GM23248 (cell line): Measurements from ENCODE around the gene CAPN11. TPM values are rescaled to one million over a fixed set of nuclear protein-coding genes. Genes with fewer than 3 reads are reported as not detected.

ENCODE experiments used
- DNase-seq: peaks from one replicate; pipeline ENCODE4 v3.0.0-alpha.2; 2015
- H2AFZ ChIP-seq: fragments of 200-600 bp; sonication (generic); 2 replicates; pipeline ENCODE4 v1.6.1; 2016; ENCODE audit warnings: antibody characterized with exemption
- H3F3A ChIP-seq: fragments of 200-600 bp; sonication (generic); 2 replicates; pipeline ENCODE4 v1.6.1; 2016; ENCODE audit warnings: mild to moderate bottlenecking, antibody characterized with exemption, mixed run types; ENCODE audit not compliant: insufficient read depth
- H3K27ac ChIP-seq: fragments of 200-600 bp; sonication (generic); 2 replicates; pipeline ENCODE4 v1.5.1; 2016; ENCODE audit warnings: mild to moderate bottlenecking
- H3K27me3 ChIP-seq: fragments of 200-600 bp; sonication (generic); replicated peaks from 2 replicates; pipeline ENCODE4 v1.6.1; 2016; ENCODE audit warnings: mild to moderate bottlenecking; ENCODE audit not compliant: insufficient read depth
- H3K36me3 ChIP-seq: fragments of 200-600 bp; sonication (generic); 2 replicates; pipeline ENCODE4 v1.6.1; 2016; ENCODE audit warnings: low read depth, mild to moderate bottlenecking
- H3K4me1 ChIP-seq: fragments of 200-600 bp; sonication (generic); 2 replicates; pipeline ENCODE4 v1.6.1; 2016; ENCODE audit warnings: mild to moderate bottlenecking; ENCODE audit not compliant: insufficient read depth
- H3K4me2 ChIP-seq: fragments of 200-600 bp; sonication (generic); one replicate; pipeline ENCODE4 v1.6.1; 2016; ENCODE audit warnings: mild to moderate bottlenecking; ENCODE audit not compliant: unreplicated experiment
- H3K4me3 ChIP-seq: fragments of 200-600 bp; sonication (generic); 2 replicates; pipeline ENCODE4 v1.5.1; 2016; ENCODE audit warnings: mild to moderate bottlenecking
- H3K79me2 ChIP-seq: fragments of 200-600 bp; sonication (generic); 2 replicates; pipeline ENCODE4 v1.6.1; 2016; ENCODE audit warnings: mild to moderate bottlenecking; ENCODE audit not compliant: insufficient read depth
- H3K9ac ChIP-seq: fragments of 200-600 bp; sonication (generic); 2 replicates; pipeline ENCODE4 v1.6.1; 2016; ENCODE audit warnings: mild to moderate bottlenecking
- H3K9me2 ChIP-seq: fragments of 200-600 bp; sonication (generic); 2 replicates; pipeline ENCODE4 v1.6.1; 2016; ENCODE audit warnings: mixed run types, mild to moderate bottlenecking, moderate library complexity; ENCODE audit not compliant: insufficient read depth
- H3K9me3 ChIP-seq: fragments of 200-600 bp; sonication (generic); one replicate; pipeline ENCODE4 v1.6.1; 2017; ENCODE audit warnings: low read depth
- H4K20me1 ChIP-seq: fragments of 200-600 bp; sonication (generic); 2 replicates; pipeline ENCODE4 v1.6.0; 2016; ENCODE audit not compliant: insufficient read depth
- EZH2 ChIP-seq: fragments of 200-600 bp; sonication (generic); IDR thresholded peaks from 2 replicates; pipeline ENCODE4 v1.6.1; 2018; ENCODE audit warnings: antibody characterized with exemption, mild to moderate bottlenecking; ENCODE audit not compliant: insufficient read depth, poor library complexity, severe bottlenecking
- EZH2phosphoT487 ChIP-seq: fragments of 200-600 bp; sonication (generic); IDR thresholded peaks from 2 replicates; pipeline ENCODE4 v1.6.1; 2018; ENCODE audit warnings: antibody characterized with exemption, moderate library complexity, mild to moderate bottlenecking, low read depth; ENCODE audit not compliant: insufficient read depth
- WGBS, 2 experiments: methylation state at CpG; one replicate each; pipeline ENCODE4 v1.1.6; 2015 to 2017; ENCODE audit warnings: low lambda C conversion rate in 2 of 2, low coverage in 1 of 2; ENCODE audit errors: missing lambda C conversion rate in 2 of 2; 5-methylcytosine and 5-hydroxymethylcytosine counted together
- in situ Hi-C: fragments of 300-500 bp; cut with MboI; formaldehyde crosslinking; loops from 2 replicates; pipeline ENCODE4 v1.15.0; 2020
- polyA plus RNA-seq: library from polyadenylated mRNA; unstranded; fragments of >200 nt; fragmentation: Nextera tagmentation; extraction: Ambion mirVana; gene quantifications from 2 replicates; pipeline ENCODE4 v1.2.1, GENCODE V29; 2016
- total RNA-seq: library from RNA; depleted of rRNA; stranded (reverse); fragments of >200 nt; shearing (Covaris generic); gene quantifications from 2 replicates; pipeline ENCODE4 v1.2.3, GENCODE V29; 2014

CAPN11 gene
- total and polyA plus RNA-seq, 2 experiments from 2014 or later, result not detected

- WGBS, 2 experiments, result 26 to 28% methylated on average over 14 to 15 of the region's 15 CpGs
- no peak overlapping the region for H3K4me2 ChIP-seq
- H3K79me2 ChIP-seq, result no peaks in the 10 kb centered on the region
- no peaks in the 10 kb centered on the region for H3K36me3 ChIP-seq
- no peaks in the 10 kb centered on the region for H3K9me3 ChIP-seq
- no peak overlapping the region for H3K4me3 ChIP-seq
- H3F3A ChIP-seq, result peaks cover 9% of the 10 kb centered on the region
- peak; percentile 88 for DNase-seq
- 0 out of 2 replicates have a peak overlapping the region, but pooled peaks have one; percentile 42 for H2AFZ ChIP-seq
- in situ Hi-C loops, result no loop called here
- H3K4me1 ChIP-seq, result peaks cover 7% of the 10 kb centered on the region
- H3K9ac ChIP-seq, result no peak overlapping the region
- no peaks in the 10 kb centered on the region for H3K9me2 ChIP-seq
- H4K20me1 ChIP-seq, result no peaks in the 10 kb centered on the region
- TF ChIP-seq EZH2phosphoT487, result no peak
- no peak for TF ChIP-seq EZH2
- no peak overlapping the region for H3K27ac ChIP-seq
- no peaks in the 10 kb centered on the region for H3K27me3 ChIP-seq
These were observed 14.3 kb downstream of the CAPN11 start for GRCh38 chr6:44172731-44173500.

GRCh38 chr6:44176130-44176761 is 17.6 kb downstream of the CAPN11 start:
- Histone ChIP-seq H3K9me2 (no peaks in the 10 kb centered on the region), H3K4me1 (peaks cover 26% of the 10 kb centered on the region), H3K79me2 (no peaks in the 10 kb centered on the region), H3K9me3 (no peaks in the 10 kb centered on the region), H3K36me3 (no peaks in the 10 kb centered on the region), H2AFZ (no peak overlapping the region), H3K4me2 (no peak overlapping the region), H3K4me3 (no peak overlapping the region), H4K20me1 (no peaks in the 10 kb centered on the region), H3K27me3 (no peaks in the 10 kb centered on the region), H3K9ac (no peak overlapping the region), H3K27ac (no peak overlapping the region), H3F3A (peaks cover 24% of the 10 kb centered on the region)
- in situ Hi-C loops, result no loop called here
- TF ChIP-seq EZH2, result no peak
- no peak for TF ChIP-seq EZH2phosphoT487
- DNase-seq, result no peak
- WGBS, 2 experiments, result 94 to 95% methylated on average over 14 to 15 of the region's 15 CpGs

GRCh38 chr6:44176762-44177509 is 18.3 kb downstream of the CAPN11 start:
- H3K79me2 ChIP-seq, result no peaks in the 10 kb centered on the region
- DNase-seq, result no peak
- no peaks in the 10 kb centered on the region for H3K27me3 ChIP-seq
- H3K27ac ChIP-seq, result no peak overlapping the region
- TF ChIP-seq EZH2 (no peak), EZH2phosphoT487 (no peak)
- peaks cover 26% of the 10 kb centered on the region for H3K4me1 ChIP-seq
- peaks cover 24% of the 10 kb centered on the region for H3F3A ChIP-seq
- in situ Hi-C loops, result no loop called here
- no peaks in the 10 kb centered on the region for H3K9me2 ChIP-seq
- H3K4me2 ChIP-seq, result no peak overlapping the region
- no peak overlapping the region for H2AFZ ChIP-seq
- H4K20me1 ChIP-seq, result no peaks in the 10 kb centered on the region
- no peak overlapping the region for H3K9ac ChIP-seq
- no peaks in the 10 kb centered on the region for H3K9me3 ChIP-seq
- WGBS, 2 experiments, result 82 to 88% methylated on average over 17 to 24 of the region's 24 CpGs
- H3K36me3 ChIP-seq, result no peaks in the 10 kb centered on the region
- H3K4me3 ChIP-seq, result no peak overlapping the region

- H3K79me2 ChIP-seq, result no peaks in the 10 kb centered on the region
- in situ Hi-C loops, result no loop called here
- H3K4me1 ChIP-seq, result peaks cover 25% of the 10 kb centered on the region
- peak; percentile 93 for DNase-seq
- H3K27me3 ChIP-seq, result no peaks in the 10 kb centered on the region
- no peak for TF ChIP-seq EZH2phosphoT487
- TF ChIP-seq EZH2, result no peak
- H3K27ac ChIP-seq, result peak overlapping the region; percentile 66
- peak overlapping the region; percentile 52 for H3K4me2 ChIP-seq
- no peak overlapping the region for H3K4me3 ChIP-seq
- no peaks in the 10 kb centered on the region for H4K20me1 ChIP-seq
- 43 to 45% methylated on average over 13 of the region's 13 CpGs for WGBS, 2 experiments
- H3F3A ChIP-seq, result peaks cover 24% of the 10 kb centered on the region
- 0 out of 2 replicates have a peak overlapping the region, but pooled peaks have one; percentile 2 for H2AFZ ChIP-seq
- H3K36me3 ChIP-seq, result no peaks in the 10 kb centered on the region
- H3K9ac ChIP-seq, result 0 out of 2 replicates have a peak overlapping the region, but pooled peaks have one; percentile 18
- no peaks in the 10 kb centered on the region for H3K9me3 ChIP-seq
- H3K9me2 ChIP-seq, result no peaks in the 10 kb centered on the region
These were observed 19.2 kb downstream of the CAPN11 start for GRCh38 chr6:44177691-44178423.
